PC-9 (cell line): Measurements from ENCODE around the gene PTGES3L.

Experiments
- EZH2 ChIP-seq: fragments of 200-600 bp; sonication (generic); IDR thresholded peaks from 2 replicates; pipeline ENCODE4 v1.8.0; 2017; ENCODE audit warnings: antibody characterized with exemption, low read depth
- TF ChIP-seq, protein P1 (sequence below): fragments of 200-600 bp; sonication (generic); conservative IDR thresholded peaks from 2 replicates; pipeline ENCODE4 v1.6.1; 2017; ENCODE audit warnings: mixed run types, antibody characterized with exemption, mild to moderate bottlenecking, moderate library complexity

GRCh38 chr17:42928714-42929496, 51.0 kb downstream of the PTGES3L start:
- TF ChIP-seq, protein P1, sequence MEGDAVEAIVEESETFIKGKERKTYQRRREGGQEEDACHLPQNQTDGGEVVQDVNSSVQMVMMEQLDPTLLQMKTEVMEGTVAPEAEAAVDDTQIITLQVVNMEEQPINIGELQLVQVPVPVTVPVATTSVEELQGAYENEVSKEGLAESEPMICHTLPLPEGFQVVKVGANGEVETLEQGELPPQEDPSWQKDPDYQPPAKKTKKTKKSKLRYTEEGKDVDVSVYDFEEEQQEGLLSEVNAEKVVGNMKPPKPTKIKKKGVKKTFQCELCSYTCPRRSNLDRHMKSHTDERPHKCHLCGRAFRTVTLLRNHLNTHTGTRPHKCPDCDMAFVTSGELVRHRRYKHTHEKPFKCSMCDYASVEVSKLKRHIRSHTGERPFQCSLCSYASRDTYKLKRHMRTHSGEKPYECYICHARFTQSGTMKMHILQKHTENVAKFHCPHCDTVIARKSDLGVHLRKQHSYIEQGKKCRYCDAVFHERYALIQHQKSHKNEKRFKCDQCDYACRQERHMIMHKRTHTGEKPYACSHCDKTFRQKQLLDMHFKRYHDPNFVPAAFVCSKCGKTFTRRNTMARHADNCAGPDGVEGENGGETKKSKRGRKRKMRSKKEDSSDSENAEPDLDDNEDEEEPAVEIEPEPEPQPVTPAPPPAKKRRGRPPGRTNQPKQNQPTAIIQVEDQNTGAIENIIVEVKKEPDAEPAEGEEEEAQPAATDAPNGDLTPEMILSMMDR = peak; percentile 65
- no peak for TF ChIP-seq EZH2
